HUES6 (cell line): Measurements from ENCODE around the gene IL15RA.
"Not testable (repeated sequence)": the region's sequence is repeated elsewhere in the genome, so short reads cannot be mapped to it uniquely, and the experiment has no call there.

ENCODE experiments used
- H3K27ac ChIP-seq: 2 replicates; pipeline ENCODE4 v1.7.0; 2013; ENCODE audit warnings: low read depth, mild to moderate bottlenecking, low read length, inconsistent platforms
- H3K27me3 ChIP-seq: 2 replicates; pipeline ENCODE4 v1.6.1; 2013; ENCODE audit warnings: low read length; ENCODE audit not compliant: control insufficient read depth, insufficient read depth
- H3K36me3 ChIP-seq: 2 replicates; pipeline ENCODE4 v1.6.1; 2013; ENCODE audit warnings: low read length; ENCODE audit not compliant: control insufficient read depth, insufficient read depth
- H3K4me1 ChIP-seq: 2 replicates; pipeline ENCODE4 v1.6.1; 2013; ENCODE audit warnings: low read length; ENCODE audit not compliant: control insufficient read depth, insufficient read depth
- H3K4me3 ChIP-seq: 2 replicates; pipeline ENCODE4 v1.5.1; 2013; ENCODE audit warnings: low read depth, low read length
- H3K9ac ChIP-seq: one replicate; pipeline ENCODE4 v1.6.1; 2013; ENCODE audit warnings: mild to moderate bottlenecking, low read length
- H3K9me3 ChIP-seq: 2 replicates; pipeline ENCODE4 v1.6.1; 2013; ENCODE audit warnings: low read depth, low read length; ENCODE audit not compliant: control insufficient read depth, insufficient read depth

Gene IL15RA

GRCh38 chr10:5968681-5969453 is 8.5 kb downstream of the IL15RA start:
- H3K27ac ChIP-seq, result no peak overlapping the region
- no peak overlapping the region for H3K9ac ChIP-seq
- H3K9me3 ChIP-seq, result no peaks in the 10 kb centered on the region
- no peak overlapping the region for H3K4me3 ChIP-seq
- H3K4me1 ChIP-seq, result no peaks in the 10 kb centered on the region
- H3K27me3 ChIP-seq, result no peaks in the 10 kb centered on the region
- no peaks in the 10 kb centered on the region for H3K36me3 ChIP-seq

GRCh38 chr10:5968037-5968680 is 9.2 kb downstream of the IL15RA start:
- no peaks in the 10 kb centered on the region for H3K36me3 ChIP-seq
- no peaks in the 10 kb centered on the region for H3K4me1 ChIP-seq

GRCh38 chr10:5965266-5965665 is 12.1 kb downstream of the IL15RA start:
- no peaks in the 10 kb centered on the region for H3K9me3 ChIP-seq
- H3K27ac ChIP-seq, result no peak overlapping the region
- no peaks in the 10 kb centered on the region for H3K36me3 ChIP-seq
- no peaks in the 10 kb centered on the region for H3K27me3 ChIP-seq
- H3K4me1 ChIP-seq, result no peaks in the 10 kb centered on the region
- H3K9ac ChIP-seq, result no peak overlapping the region
- no peak overlapping the region for H3K4me3 ChIP-seq

More at GRCh38 chr10:5968037-5968680, 9.2 kb downstream of the IL15RA start:
- Histone ChIP-seq H3K27ac (no peak overlapping the region), H3K27me3 (no peaks in the 10 kb centered on the region), H3K9ac (no peak overlapping the region), H3K4me3 (no peak overlapping the region), H3K9me3 (no peaks in the 10 kb centered on the region)

- H3K27ac ChIP-seq, result no peak overlapping the region
- no peaks in the 10 kb centered on the region for H3K9me3 ChIP-seq
- no peaks in the 10 kb centered on the region for H3K4me1 ChIP-seq
- no peaks in the 10 kb centered on the region for H3K36me3 ChIP-seq
- H3K27me3 ChIP-seq, result no peaks in the 10 kb centered on the region
- no peak overlapping the region for H3K9ac ChIP-seq
- H3K4me3 ChIP-seq, result no peak overlapping the region
These were observed 12.6 kb downstream of the IL15RA start for GRCh38 chr10:5964736-5965135.

GRCh38 chr10:5963591-5963990 is 13.8 kb downstream of the IL15RA start:
- H3K27ac ChIP-seq, result no peak overlapping the region
- no peak overlapping the region for H3K4me3 ChIP-seq
- H3K9me3 ChIP-seq, result no peaks in the 10 kb centered on the region
- H3K36me3 ChIP-seq, result no peaks in the 10 kb centered on the region
- no peaks in the 10 kb centered on the region for H3K27me3 ChIP-seq
- H3K4me1 ChIP-seq, result no peaks in the 10 kb centered on the region
- no peak overlapping the region for H3K9ac ChIP-seq

GRCh38 chr10:5963071-5963470 is 14.3 kb downstream of the IL15RA start:
- H3K36me3 ChIP-seq, result no peaks in the 10 kb centered on the region
- no peak overlapping the region for H3K4me3 ChIP-seq
- no peaks in the 10 kb centered on the region for H3K27me3 ChIP-seq
- no peaks in the 10 kb centered on the region for H3K9me3 ChIP-seq
- H3K9ac ChIP-seq, result no peak overlapping the region
- H3K27ac ChIP-seq, result no peak overlapping the region
- H3K4me1 ChIP-seq, result no peaks in the 10 kb centered on the region

GRCh38 chr10:5962358-5962940 is 14.9 kb downstream of the IL15RA start:
- H3K27me3 ChIP-seq, H3K36me3 ChIP-seq, H3K4me1 ChIP-seq, H3K9me3 ChIP-seq, H3K27ac ChIP-seq, H3K4me3 ChIP-seq, H3K9ac ChIP-seq: not testable (repeated sequence)

GRCh38 chr10:5961405-5962100 is 15.8 kb downstream of the IL15RA start:
- Histone ChIP-seq H3K27me3 (no peaks in the 10 kb centered on the region), H3K36me3 (no peaks in the 10 kb centered on the region), H3K4me3 (no peak overlapping the region)

GRCh38 chr10:5960973-5961275 is 16.4 kb downstream of the IL15RA start:
- not testable (repeated sequence) for H3K9me3 ChIP-seq, H3K4me1 ChIP-seq, H3K4me3 ChIP-seq, H3K27me3 ChIP-seq, H3K27ac ChIP-seq, H3K36me3 ChIP-seq, H3K9ac ChIP-seq

More at GRCh38 chr10:5961405-5962100, 15.8 kb downstream of the IL15RA start:
- H3K27ac ChIP-seq, result no peak overlapping the region
- H3K9ac ChIP-seq, result no peak overlapping the region
- H3K4me1 ChIP-seq, result no peaks in the 10 kb centered on the region; the same call in 1 of the 2 replicates
- H3K9me3 ChIP-seq, result no peaks in the 10 kb centered on the region

- H3K9ac ChIP-seq, result no peak overlapping the region
These were observed 17.0 kb downstream of the IL15RA start for GRCh38 chr10:5960070-5960972.

More at GRCh38 chr10:5960070-5960972, 17.0 kb downstream of the IL15RA start:
- Histone ChIP-seq H3K4me1 (no peaks in the 10 kb centered on the region; the same call in 1 of the 2 replicates), H3K9me3 (no peaks in the 10 kb centered on the region), H3K27ac (no peak overlapping the region), H3K36me3 (no peaks in the 10 kb centered on the region), H3K27me3 (no peaks in the 10 kb centered on the region), H3K4me3 (no peak overlapping the region)
